Ascending aorta (tissue), 2 donors: ENCODE data around the gene YIPF7. TPM values are rescaled to one million over a fixed set of nuclear protein-coding genes. Genes with fewer than 3 reads are reported as not detected.

Source experiments
- DNase-seq, 2 donors: peaks; one replicate each; pipeline ENCODE4 v3.0.0-alpha.2; 2019; ENCODE audit warnings: low spot score in 2 of 2
- H3K27ac ChIP-seq, 2 donors: fragments of 200-600 bp; sonication (generic); one replicate each; pipeline ENCODE4 v1.5.1; 2016 to 2017; ENCODE audit warnings: mild to moderate bottlenecking in 1 of 2
- H3K27me3 ChIP-seq: fragments of 200-600 bp; sonication (generic); one replicate; pipeline ENCODE4 v1.5.1; 2017
- H3K36me3 ChIP-seq, 2 donors: fragments of 200-600 bp; sonication (generic); one replicate each; pipeline ENCODE4 v1.5.1; 2016
- H3K4me1 ChIP-seq, 2 donors: fragments of 200-600 bp; sonication (generic); one replicate each; pipeline ENCODE4 v1.5.1; 2016 to 2017; ENCODE audit warnings: mild to moderate bottlenecking in 1 of 2
- H3K4me3 ChIP-seq, 2 donors: fragments of 200-600 bp; sonication (generic); one replicate each; pipeline ENCODE4 v1.5.1; 2016 to 2017; ENCODE audit warnings: mild to moderate bottlenecking in 1 of 2
- H3K9me3 ChIP-seq, 2 donors: fragments of 200-600 bp; sonication (generic); one replicate each; pipeline ENCODE4 v1.5.1; 2016
- intact Hi-C: fragments of 100-400 bp; cut with DNase I; formaldehyde crosslinking; loops from one replicate; pipeline ENCODE4 v1.15.1; 2023
- total RNA-seq: library from RNA; depleted of rRNA; stranded (reverse); fragments of >200 nt; gene quantifications from one replicate; pipeline ENCODE4 v1.1.0, GENCODE V29; 2016
- TF ChIP-seq, protein P1 (sequence below), 3 experiments: fragments of 200-600 bp in 2 of 3; fragments of 450-650 bp in 1 of 3; sonication (generic) in 2 of 3; IDR thresholded peaks; one replicate each; pipeline ENCODE4 v1.5.1; 2016 to 2019; ENCODE audit warnings: antibody characterized with exemption in 3 of 3, mild to moderate bottlenecking in 1 of 3, moderate library complexity in 1 of 3

Gene YIPF7
- not detected for total RNA-seq

DNA sequence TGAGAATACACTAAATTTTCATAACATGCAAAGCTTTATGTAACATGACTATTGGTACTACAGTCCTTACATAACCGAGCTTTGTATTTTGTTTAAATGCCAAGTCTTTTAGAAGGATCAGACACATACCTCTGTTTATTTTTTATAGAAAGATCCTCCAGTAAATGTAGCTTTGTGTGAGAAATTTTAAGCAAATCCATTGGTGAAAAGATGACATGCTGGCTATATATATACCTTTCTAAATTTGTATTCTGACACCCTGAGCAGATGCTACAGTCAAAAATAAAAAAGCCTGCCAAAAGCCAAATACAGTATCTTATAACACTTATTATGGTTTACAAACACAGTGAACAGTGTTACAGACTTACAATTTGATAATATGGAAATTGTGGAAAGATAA is at the start of gene YIPF7:
Gene YIPF7, minus strand, starts transcription at position 201 of the 400 bp plus-strand sequence. CDS start 1,525 bp downstream, outside the sequence.
- Histone ChIP-seq H3K9me3 (no peaks in the 10 kb centered on the region), H3K27ac (no peak within 1 kb of the TSS), H3K27me3 (no peaks in the 10 kb centered on the region), H3K4me3 (no peak within 1 kb of the TSS), H3K36me3 (no peaks in the 10 kb centered on the region), H3K4me1 (no peaks in the 10 kb centered on the region)
- DNase-seq: no peak
- TF ChIP-seq, protein P1, sequence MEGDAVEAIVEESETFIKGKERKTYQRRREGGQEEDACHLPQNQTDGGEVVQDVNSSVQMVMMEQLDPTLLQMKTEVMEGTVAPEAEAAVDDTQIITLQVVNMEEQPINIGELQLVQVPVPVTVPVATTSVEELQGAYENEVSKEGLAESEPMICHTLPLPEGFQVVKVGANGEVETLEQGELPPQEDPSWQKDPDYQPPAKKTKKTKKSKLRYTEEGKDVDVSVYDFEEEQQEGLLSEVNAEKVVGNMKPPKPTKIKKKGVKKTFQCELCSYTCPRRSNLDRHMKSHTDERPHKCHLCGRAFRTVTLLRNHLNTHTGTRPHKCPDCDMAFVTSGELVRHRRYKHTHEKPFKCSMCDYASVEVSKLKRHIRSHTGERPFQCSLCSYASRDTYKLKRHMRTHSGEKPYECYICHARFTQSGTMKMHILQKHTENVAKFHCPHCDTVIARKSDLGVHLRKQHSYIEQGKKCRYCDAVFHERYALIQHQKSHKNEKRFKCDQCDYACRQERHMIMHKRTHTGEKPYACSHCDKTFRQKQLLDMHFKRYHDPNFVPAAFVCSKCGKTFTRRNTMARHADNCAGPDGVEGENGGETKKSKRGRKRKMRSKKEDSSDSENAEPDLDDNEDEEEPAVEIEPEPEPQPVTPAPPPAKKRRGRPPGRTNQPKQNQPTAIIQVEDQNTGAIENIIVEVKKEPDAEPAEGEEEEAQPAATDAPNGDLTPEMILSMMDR (IDR thresholded peaks at IDR 0.05): no peak
- intact Hi-C loops: no loop called here

DNA sequence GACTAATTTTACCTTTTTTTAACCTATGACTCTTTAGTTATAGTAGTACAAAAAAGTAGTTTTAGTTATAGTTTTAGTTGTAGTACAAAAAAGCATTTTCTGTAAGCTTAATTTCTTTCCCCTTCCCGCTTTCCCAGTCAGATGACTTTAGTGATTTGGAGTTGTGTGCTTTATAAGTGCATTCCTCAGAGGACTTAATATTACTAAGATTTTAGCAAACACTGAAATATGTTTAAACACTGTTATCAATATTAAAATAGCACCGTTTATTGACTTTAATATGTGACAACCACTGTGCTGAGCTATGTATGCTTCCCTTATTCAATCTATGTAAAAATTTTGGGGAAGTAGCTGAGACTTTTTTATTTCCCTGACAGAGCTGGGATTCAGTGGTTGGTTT is 49.6 kb upstream of the YIPF7 start:
- Histone ChIP-seq H3K4me1 (no peaks in the 10 kb centered on the region), H3K36me3 (peaks cover 14 to 42% of the 10 kb centered on the region in 2 donors), H3K9me3 (no peaks in the 10 kb centered on the region), H3K4me3 (no peak overlapping the region), H3K27me3 (no peaks in the 10 kb centered on the region), H3K27ac (no peak overlapping the region)
- TF ChIP-seq, protein P1 (IDR thresholded peaks at IDR 0.05): no peak
- intact Hi-C loops: no loop called here
- no peak for DNase-seq

DNA sequence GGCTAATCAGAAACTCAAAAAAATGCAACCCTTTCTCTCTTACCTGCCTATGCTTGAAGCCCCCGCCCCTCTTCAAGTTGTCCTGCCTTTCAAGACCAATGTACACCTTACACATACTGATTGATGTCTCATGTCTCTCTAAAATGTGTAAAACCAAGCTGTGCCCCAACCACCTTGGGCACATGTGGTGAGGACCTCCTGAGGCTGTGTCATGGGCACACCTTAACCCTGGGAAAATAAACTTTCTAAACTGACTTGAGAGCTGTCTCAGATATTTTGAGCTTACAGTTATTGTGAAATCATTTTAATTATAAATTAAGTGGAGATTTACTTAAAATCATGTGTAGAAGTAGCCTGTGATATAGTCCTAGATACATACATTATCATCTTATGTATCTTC is 49.0 kb upstream of the YIPF7 start:
- intact Hi-C loops: no loop called here
- H3K27me3 ChIP-seq: no peaks in the 10 kb centered on the region

DNA sequence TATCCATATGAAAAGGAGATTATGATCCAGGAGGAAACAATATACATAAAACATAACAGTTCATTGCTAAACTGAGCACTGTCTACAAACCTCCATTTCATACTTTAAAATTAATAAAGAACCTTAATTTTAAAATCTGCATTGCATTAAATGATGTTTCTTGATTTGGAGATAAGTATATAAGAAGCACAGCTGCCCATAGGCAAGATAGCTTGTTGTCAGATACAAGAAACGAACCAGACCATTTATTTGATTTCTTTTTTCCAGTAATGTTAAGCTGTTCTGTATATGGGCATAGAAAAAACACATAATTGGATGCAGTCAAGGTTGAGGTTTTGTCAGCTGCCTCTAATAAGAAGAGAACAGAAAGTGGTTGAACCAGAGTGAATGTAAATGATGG is 33.2 kb upstream of the YIPF7 start:
- Histone ChIP-seq H3K4me3 (no peak overlapping the region), H3K27ac (no peak overlapping the region), H3K27me3 (no peaks in the 10 kb centered on the region), H3K9me3 (no peaks in the 10 kb centered on the region), H3K36me3 (peaks cover 27 to 46% of the 10 kb centered on the region in 2 donors), H3K4me1 (peaks cover 0 to 7% of the 10 kb centered on the region in 2 donors)
- intact Hi-C loops: no loop called here
- no peak for DNase-seq
- TF ChIP-seq, protein P1 (IDR thresholded peaks at IDR 0.05): no peak

More for the DNA sequence above, 49.0 kb upstream of the YIPF7 start:
- Histone ChIP-seq H3K27ac (no peak overlapping the region), H3K4me3 (no peak overlapping the region), H3K36me3 (peaks cover 14 to 40% of the 10 kb centered on the region in 2 donors), H3K4me1 (no peaks in the 10 kb centered on the region), H3K9me3 (no peaks in the 10 kb centered on the region)
- TF ChIP-seq, protein P1 (IDR thresholded peaks at IDR 0.05): no peak
- DNase-seq: no peak

DNA sequence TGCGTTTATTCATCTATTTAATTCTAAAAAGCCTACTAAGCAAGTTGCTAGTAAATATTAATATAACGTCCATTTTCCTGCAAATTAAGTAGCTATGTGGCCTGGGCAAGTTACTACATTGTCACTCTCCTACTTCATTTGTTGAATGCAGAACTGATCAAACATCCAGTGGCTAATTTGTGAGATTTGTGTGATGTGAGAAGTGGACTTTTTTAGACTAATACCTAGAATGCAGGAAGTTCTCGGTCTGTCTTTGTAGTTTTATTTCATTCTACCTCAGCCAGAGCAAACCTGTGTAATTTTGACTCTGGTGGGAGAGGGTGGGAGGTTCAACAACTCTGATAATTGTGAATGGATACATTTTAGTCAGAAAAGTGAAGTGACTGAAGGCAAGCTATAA is 27.6 kb upstream of the YIPF7 start:
- H3K27me3 ChIP-seq: no peaks in the 10 kb centered on the region
- no peaks in the 10 kb centered on the region for H3K9me3 ChIP-seq
- intact Hi-C loops: loop anchor here (2.0 to 5.0 kb wide), 2 partner anchors 48 to 232 kb away; partner anchors contain the start of genes GNPDA2 and KCTD8
- no peak for DNase-seq
- peak overlapping the region; percentile 88 to 93 for H3K27ac ChIP-seq
- peak overlapping the region; percentile 93 to 97 for H3K4me3 ChIP-seq
- TF ChIP-seq, protein P1 (IDR thresholded peaks at IDR 0.05): no peak
- peaks cover 2 to 19% of the 10 kb centered on the region in 2 donors for H3K36me3 ChIP-seq
- H3K4me1 ChIP-seq: peaks cover 0 to 10% of the 10 kb centered on the region in 2 donors
